ENCODE results near the gene POLN.

DNA sequence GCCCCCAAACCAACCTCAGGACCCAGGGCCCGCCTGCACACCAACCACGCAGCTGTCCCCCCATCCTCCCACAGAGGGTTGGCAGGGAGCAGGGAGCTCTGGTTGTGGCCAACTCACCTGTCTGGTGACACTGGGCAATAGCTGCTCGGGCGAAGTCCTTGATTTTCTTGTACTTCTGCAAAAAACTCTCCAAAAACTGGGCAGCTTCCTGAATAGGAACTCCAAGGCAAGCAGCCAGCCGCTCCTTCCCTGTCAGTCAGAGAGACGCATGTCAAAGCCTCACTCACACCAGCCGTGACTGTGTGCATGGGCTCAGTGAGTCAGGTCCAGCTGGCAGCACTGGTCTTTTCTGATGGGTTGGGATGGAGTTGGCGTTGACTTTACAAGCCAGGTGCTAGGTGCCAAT, 156.4 kb downstream of the POLN start:
- TF ChIP-seq, protein P1, sequence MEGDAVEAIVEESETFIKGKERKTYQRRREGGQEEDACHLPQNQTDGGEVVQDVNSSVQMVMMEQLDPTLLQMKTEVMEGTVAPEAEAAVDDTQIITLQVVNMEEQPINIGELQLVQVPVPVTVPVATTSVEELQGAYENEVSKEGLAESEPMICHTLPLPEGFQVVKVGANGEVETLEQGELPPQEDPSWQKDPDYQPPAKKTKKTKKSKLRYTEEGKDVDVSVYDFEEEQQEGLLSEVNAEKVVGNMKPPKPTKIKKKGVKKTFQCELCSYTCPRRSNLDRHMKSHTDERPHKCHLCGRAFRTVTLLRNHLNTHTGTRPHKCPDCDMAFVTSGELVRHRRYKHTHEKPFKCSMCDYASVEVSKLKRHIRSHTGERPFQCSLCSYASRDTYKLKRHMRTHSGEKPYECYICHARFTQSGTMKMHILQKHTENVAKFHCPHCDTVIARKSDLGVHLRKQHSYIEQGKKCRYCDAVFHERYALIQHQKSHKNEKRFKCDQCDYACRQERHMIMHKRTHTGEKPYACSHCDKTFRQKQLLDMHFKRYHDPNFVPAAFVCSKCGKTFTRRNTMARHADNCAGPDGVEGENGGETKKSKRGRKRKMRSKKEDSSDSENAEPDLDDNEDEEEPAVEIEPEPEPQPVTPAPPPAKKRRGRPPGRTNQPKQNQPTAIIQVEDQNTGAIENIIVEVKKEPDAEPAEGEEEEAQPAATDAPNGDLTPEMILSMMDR (IDR thresholded peaks at IDR 0.05): no peak
- TF ChIP-seq POLR2A (IDR thresholded peaks at IDR 0.05): no peak
